GM23338 (cell line): ENCODE data around the gene CORO7. TPM values are rescaled to one million over a fixed set of nuclear protein-coding genes. Genes with fewer than 3 reads are reported as not detected.

Experiments used
- ATAC-seq: fragments of 200-7000 bp; cut with Tn5 transposase; 3 replicates; pipeline ENCODE4 v1.9.1; 2020
- DNase-seq: peaks from one replicate; pipeline ENCODE4 v3.0.0-alpha.2; 2015; ENCODE audit warnings: low spot score
- H2AFZ ChIP-seq: fragments of 200-600 bp; sonication (generic); 2 replicates; pipeline ENCODE4 v1.8.0; 2016; ENCODE audit warnings: antibody characterized with exemption, mild to moderate bottlenecking, moderate library complexity
- H3F3A ChIP-seq: fragments of 200-600 bp; sonication (generic); replicated peaks from 2 replicates; pipeline ENCODE4 v1.8.0; 2017; ENCODE audit warnings: antibody characterized with exemption, mixed run types, low read depth
- H3K27ac ChIP-seq: fragments of 200-600 bp; sonication (generic); 2 replicates; pipeline ENCODE4 v1.6.1; 2016; ENCODE audit warnings: low read depth
- H3K27me3 ChIP-seq: fragments of 200-600 bp; sonication (generic); 2 replicates; pipeline ENCODE4 v1.8.0; 2016; ENCODE audit warnings: mild to moderate bottlenecking, mixed run types, moderate library complexity; ENCODE audit not compliant: insufficient read depth
- H3K36me3 ChIP-seq: fragments of 200-600 bp; sonication (generic); 2 replicates; pipeline ENCODE4 v1.8.0; 2016; ENCODE audit warnings: mild to moderate bottlenecking; ENCODE audit not compliant: insufficient read depth
- H3K4me1 ChIP-seq: fragments of 200-600 bp; sonication (generic); 2 replicates; pipeline ENCODE4 v1.8.0; 2016; ENCODE audit warnings: mild to moderate bottlenecking, moderate library complexity; ENCODE audit not compliant: insufficient read depth
- H3K4me2 ChIP-seq: fragments of 200-600 bp; sonication (generic); 2 replicates; pipeline ENCODE4 v1.7.1; 2017; ENCODE audit warnings: mixed run types
- H3K4me3 ChIP-seq: fragments of 200-600 bp; sonication (generic); 2 replicates; pipeline ENCODE4 v1.6.1; 2016; ENCODE audit warnings: mixed run types
- H3K79me2 ChIP-seq: fragments of 200-600 bp; sonication (generic); replicated peaks from 2 replicates; pipeline ENCODE4 v1.8.0; 2017; ENCODE audit warnings: mild to moderate bottlenecking; ENCODE audit not compliant: insufficient read depth
- H3K9me2 ChIP-seq: fragments of 200-600 bp; sonication (generic); 2 replicates; pipeline ENCODE4 v1.8.0; 2017; ENCODE audit not compliant: insufficient read depth
- H4K20me1 ChIP-seq: fragments of 200-600 bp; sonication (generic); replicated peaks from 2 replicates; pipeline ENCODE4 v1.8.0; 2017; ENCODE audit warnings: mild to moderate bottlenecking; ENCODE audit not compliant: insufficient read depth
- H3K27ac Mint-ChIP-seq: 2 replicates; pipeline ENCODE4 v1.8.0; 2020; ENCODE audit warnings: inconsistent platforms, mild to moderate bottlenecking, moderate library complexity, mixed read lengths
- H3K27me3 Mint-ChIP-seq: 3 replicates; pipeline ENCODE4 v1.8.0; 2022; ENCODE audit warnings: low read depth, mild to moderate bottlenecking, moderate library complexity, mixed read lengths, inconsistent platforms; ENCODE audit not compliant: insufficient read depth, poor library complexity
- H3K36me3 Mint-ChIP-seq: 3 replicates; pipeline ENCODE4 v1.8.0; 2021; ENCODE audit warnings: low read depth, mild to moderate bottlenecking, inconsistent platforms, moderate library complexity, mixed read lengths
- H3K4me1 Mint-ChIP-seq: 3 replicates; pipeline ENCODE4 v1.8.0; 2020; ENCODE audit warnings: mild to moderate bottlenecking, inconsistent platforms, mixed read lengths
- H3K4me3 Mint-ChIP-seq: 3 replicates; pipeline ENCODE4 v1.8.0; 2021; ENCODE audit warnings: moderate library complexity, mild to moderate bottlenecking, inconsistent platforms, mixed read lengths
- H3K9me3 Mint-ChIP-seq: 3 replicates; pipeline ENCODE4 v1.8.0; 2020; ENCODE audit warnings: moderate library complexity, mild to moderate bottlenecking, inconsistent platforms, mixed read lengths
- CREB1 ChIP-seq: fragments of 250-450 bp; sonication (Bioruptor Pico); IDR thresholded peaks from 2 replicates; pipeline ENCODE4 v1.5.0; 2020; ENCODE audit warnings: low read depth, mild to moderate bottlenecking, moderate library complexity
- EZH2 ChIP-seq: fragments of 200-600 bp; sonication (generic); IDR thresholded peaks from one replicate; pipeline ENCODE4 v1.8.0; 2017; ENCODE audit warnings: antibody characterized with exemption, mild to moderate bottlenecking, low read depth; ENCODE audit not compliant: unreplicated experiment
- JUNB ChIP-seq: IDR thresholded peaks from one replicate; pipeline ENCODE4 v1.6.1; 2016; ENCODE audit warnings: antibody characterized with exemption; ENCODE audit not compliant: unreplicated experiment
- ZNF114 ChIP-seq: fragments of 250-450 bp; sonication (Bioruptor Pico); IDR thresholded peaks from 2 replicates; pipeline ENCODE4 v1.5.0; 2020; ENCODE audit warnings: mild to moderate bottlenecking, moderate library complexity
- ZNF331 ChIP-seq: fragments of 250-450 bp; sonication (Bioruptor Pico); IDR thresholded peaks from 2 replicates; pipeline ENCODE4 v1.5.0; 2020; ENCODE audit warnings: low read depth, mild to moderate bottlenecking, moderate library complexity
- ZNF462 ChIP-seq: fragments of 250-450 bp; sonication (Bioruptor Pico); IDR thresholded peaks from 2 replicates; pipeline ENCODE4 v1.5.0; 2020; ENCODE audit warnings: mild to moderate bottlenecking, moderate library complexity
- polyA plus RNA-seq: library from polyadenylated mRNA; unstranded; fragments of >200 nt; fragmentation: Nextera tagmentation; extraction: Ambion mirVana; gene quantifications from 2 replicates; pipeline ENCODE4 v1.2.1, GENCODE V29; 2016
- total RNA-seq: library from RNA; depleted of rRNA; stranded (reverse); fragments of >200 nt; shearing (Covaris generic); gene quantifications from 2 replicates; pipeline ENCODE4 v1.2.3, GENCODE V29; 2014
- TF ChIP-seq, protein P1 (sequence below): IDR thresholded peaks from 2 replicates; pipeline ENCODE4 v1.6.1; 2016; ENCODE audit warnings: antibody characterized with exemption

CORO7 gene
- total and polyA plus RNA-seq, 2 experiments from 2014 or later = 14.2 to 46.4 TPM

DNA sequence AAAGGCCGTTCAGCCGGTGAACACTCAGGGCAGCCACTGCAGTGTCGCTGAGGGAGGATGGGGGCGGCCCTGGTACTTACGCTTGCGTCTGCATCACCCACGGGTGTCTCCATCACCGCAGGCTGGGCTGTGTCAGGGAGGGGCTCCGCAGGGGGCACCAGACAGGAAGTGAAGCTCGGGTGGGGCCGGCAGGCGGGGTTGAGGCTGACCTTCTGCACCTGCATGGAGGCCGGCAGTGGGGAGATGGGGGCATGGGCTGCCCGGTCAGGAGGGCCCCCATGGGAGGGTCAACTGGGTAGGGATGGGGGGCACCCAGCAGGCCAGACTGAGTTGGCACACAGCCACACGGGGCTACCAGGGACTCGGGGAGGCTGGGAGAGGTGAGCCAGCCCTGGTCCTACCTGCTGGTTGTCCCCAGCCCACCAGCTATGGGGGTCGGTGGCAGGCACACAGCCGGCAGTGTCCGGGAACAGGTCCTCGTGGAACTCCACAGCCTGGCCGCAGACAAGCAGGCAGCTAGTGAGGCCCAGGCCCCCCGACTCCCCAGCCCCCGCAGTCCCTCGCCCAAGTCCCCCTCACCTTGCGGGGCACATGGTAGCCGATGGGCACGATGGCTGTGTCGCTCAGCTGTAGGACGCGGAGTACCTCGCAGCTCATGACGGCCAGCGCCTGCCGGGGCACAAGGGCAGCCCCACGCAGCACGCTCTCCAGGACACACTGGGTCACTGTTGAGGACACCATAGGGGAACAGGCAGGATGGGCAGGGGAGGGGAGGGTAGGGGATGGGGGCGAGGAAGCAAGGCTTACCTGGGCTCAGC, 52.0 kb downstream of the CORO7 start:
- Mint-ChIP-seq H3K4me1 (no peaks in the 10 kb centered on the region; the same call in 1 of the 3 replicates), H3K36me3 (no peaks in the 10 kb centered on the region), H3K27me3 (peaks cover 2% of the 10 kb centered on the region), H3K27ac (no peak overlapping the region), H3K4me3 (no peak overlapping the region), H3K9me3 (no peaks in the 10 kb centered on the region)
- ATAC-seq (no peak), DNase-seq (no peak)
- H3F3A ChIP-seq = 0 out of 2 replicates have a peak, but pooled peaks cover 4% of the 10 kb centered on the region
- no peaks in the 10 kb centered on the region for H3K9me2 ChIP-seq
- H4K20me1 ChIP-seq = no peaks in the 10 kb centered on the region
- no peak overlapping the region for H3K27ac ChIP-seq
- no peaks in the 10 kb centered on the region for H3K79me2 ChIP-seq
- H3K4me1 ChIP-seq = no peaks in the 10 kb centered on the region
- TF ChIP-seq EZH2 (no peak), ZNF462 (CRISPR knock-in tag) (no peak), ZNF114 (CRISPR knock-in tag) (no peak), ZNF331 (no peak), CREB1 (CRISPR knock-in tag) (no peak), JUNB (no peak)
- TF ChIP-seq, protein P1, sequence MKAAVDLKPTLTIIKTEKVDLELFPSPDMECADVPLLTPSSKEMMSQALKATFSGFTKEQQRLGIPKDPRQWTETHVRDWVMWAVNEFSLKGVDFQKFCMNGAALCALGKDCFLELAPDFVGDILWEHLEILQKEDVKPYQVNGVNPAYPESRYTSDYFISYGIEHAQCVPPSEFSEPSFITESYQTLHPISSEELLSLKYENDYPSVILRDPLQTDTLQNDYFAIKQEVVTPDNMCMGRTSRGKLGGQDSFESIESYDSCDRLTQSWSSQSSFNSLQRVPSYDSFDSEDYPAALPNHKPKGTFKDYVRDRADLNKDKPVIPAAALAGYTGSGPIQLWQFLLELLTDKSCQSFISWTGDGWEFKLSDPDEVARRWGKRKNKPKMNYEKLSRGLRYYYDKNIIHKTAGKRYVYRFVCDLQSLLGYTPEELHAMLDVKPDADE = no peak
- no peak overlapping the region for H2AFZ ChIP-seq
- no peaks in the 10 kb centered on the region for H3K27me3 ChIP-seq
- no peak overlapping the region for H3K4me2 ChIP-seq
- H3K4me3 ChIP-seq = no peak overlapping the region
- no peaks in the 10 kb centered on the region for H3K36me3 ChIP-seq
